Measurements from ENCODE around the gene DNAJC5G. TPM values are rescaled to one million over a fixed set of nuclear protein-coding genes. Genes with fewer than 3 reads are reported as not detected.
A peak's percentile ranks its signal among the peaks of the same experiment; 100 is the strongest.

DNAJC5G gene
- polyA plus RNA-seq, 1 of the 3 experiments (the other 2 are of a cell fraction) = 0.18 TPM

DNA sequence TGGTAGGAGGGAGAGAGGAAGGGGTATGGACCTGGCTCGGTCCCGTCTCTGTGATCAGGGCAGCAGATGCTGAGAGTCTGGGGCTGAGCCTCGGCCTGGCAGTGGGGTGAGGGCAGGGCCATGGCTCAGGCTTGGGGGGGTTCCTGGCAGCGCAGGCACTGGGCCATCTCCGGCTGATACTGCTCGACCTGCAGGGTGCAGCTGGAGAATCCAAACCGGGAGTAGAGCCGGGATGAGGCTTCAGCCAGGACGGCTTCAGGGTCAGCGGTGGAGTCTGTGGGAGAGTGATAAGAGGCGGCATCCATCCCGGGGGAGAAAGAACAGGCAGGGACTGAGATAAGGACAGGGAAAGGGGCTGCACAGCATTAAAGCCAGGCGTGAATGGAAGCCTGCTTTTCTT lies 20.0 kb upstream of the DNAJC5G start:
- DNase-seq = peak; percentile 91
- no peak for TF ChIP-seq EZH2phosphoT487 (IDR thresholded peaks at IDR 0.05; ENCODE audit: borderline replicate concordance, low read depth)
- TF ChIP-seq JUND (IDR thresholded peaks at IDR 0.05) = no peak
- TF ChIP-seq CHD2 (IDR thresholded peaks at IDR 0.05; ENCODE audit: low read length, partially characterized antibody) = peak; percentile 38
- TF ChIP-seq EP300 (IDR thresholded peaks at IDR 0.05; ENCODE audit: borderline replicate concordance in 1 of 2, low read depth in 1 of 2, low read length in 1 of 2) = peak in 1 of 2 experiments; percentile 29; a peak in 1 of 4 replicates
- peak; percentile 60; the same call in 1 of the 2 replicates for TF ChIP-seq MXI1 (IDR thresholded peaks at IDR 0.05; ENCODE audit: low read depth, low read length)
- TF ChIP-seq, protein P1, sequence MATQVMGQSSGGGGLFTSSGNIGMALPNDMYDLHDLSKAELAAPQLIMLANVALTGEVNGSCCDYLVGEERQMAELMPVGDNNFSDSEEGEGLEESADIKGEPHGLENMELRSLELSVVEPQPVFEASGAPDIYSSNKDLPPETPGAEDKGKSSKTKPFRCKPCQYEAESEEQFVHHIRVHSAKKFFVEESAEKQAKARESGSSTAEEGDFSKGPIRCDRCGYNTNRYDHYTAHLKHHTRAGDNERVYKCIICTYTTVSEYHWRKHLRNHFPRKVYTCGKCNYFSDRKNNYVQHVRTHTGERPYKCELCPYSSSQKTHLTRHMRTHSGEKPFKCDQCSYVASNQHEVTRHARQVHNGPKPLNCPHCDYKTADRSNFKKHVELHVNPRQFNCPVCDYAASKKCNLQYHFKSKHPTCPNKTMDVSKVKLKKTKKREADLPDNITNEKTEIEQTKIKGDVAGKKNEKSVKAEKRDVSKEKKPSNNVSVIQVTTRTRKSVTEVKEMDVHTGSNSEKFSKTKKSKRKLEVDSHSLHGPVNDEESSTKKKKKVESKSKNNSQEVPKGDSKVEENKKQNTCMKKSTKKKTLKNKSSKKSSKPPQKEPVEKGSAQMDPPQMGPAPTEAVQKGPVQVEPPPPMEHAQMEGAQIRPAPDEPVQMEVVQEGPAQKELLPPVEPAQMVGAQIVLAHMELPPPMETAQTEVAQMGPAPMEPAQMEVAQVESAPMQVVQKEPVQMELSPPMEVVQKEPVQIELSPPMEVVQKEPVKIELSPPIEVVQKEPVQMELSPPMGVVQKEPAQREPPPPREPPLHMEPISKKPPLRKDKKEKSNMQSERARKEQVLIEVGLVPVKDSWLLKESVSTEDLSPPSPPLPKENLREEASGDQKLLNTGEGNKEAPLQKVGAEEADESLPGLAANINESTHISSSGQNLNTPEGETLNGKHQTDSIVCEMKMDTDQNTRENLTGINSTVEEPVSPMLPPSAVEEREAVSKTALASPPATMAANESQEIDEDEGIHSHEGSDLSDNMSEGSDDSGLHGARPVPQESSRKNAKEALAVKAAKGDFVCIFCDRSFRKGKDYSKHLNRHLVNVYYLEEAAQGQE (IDR thresholded peaks at IDR 0.05; ENCODE audit: low read depth, low read length) = no peak
- no peak for TF ChIP-seq YY1 (IDR thresholded peaks at IDR 0.05; ENCODE audit: low read depth)
- peak; percentile 75 for TF ChIP-seq GATA2 (CRISPR knock-in tag; IDR thresholded peaks at IDR 0.05)
- no peak for TF ChIP-seq FOXM1 (IDR thresholded peaks at IDR 0.05; ENCODE audit: low read depth)
- TF ChIP-seq NRF1 (IDR thresholded peaks at IDR 0.05; ENCODE audit: low read depth, low read length) = no peak
- TF ChIP-seq SMC3 (IDR thresholded peaks at IDR 0.05; ENCODE audit: low read depth, low read length) = no peak
- TF ChIP-seq, protein P2, sequence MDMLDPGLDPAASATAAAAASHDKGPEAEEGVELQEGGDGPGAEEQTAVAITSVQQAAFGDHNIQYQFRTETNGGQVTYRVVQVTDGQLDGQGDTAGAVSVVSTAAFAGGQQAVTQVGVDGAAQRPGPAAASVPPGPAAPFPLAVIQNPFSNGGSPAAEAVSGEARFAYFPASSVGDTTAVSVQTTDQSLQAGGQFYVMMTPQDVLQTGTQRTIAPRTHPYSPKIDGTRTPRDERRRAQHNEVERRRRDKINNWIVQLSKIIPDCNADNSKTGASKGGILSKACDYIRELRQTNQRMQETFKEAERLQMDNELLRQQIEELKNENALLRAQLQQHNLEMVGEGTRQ (IDR thresholded peaks at IDR 0.05; ENCODE audit: borderline replicate concordance, low read depth, low read length) = no peak
- TF ChIP-seq, protein P3, sequence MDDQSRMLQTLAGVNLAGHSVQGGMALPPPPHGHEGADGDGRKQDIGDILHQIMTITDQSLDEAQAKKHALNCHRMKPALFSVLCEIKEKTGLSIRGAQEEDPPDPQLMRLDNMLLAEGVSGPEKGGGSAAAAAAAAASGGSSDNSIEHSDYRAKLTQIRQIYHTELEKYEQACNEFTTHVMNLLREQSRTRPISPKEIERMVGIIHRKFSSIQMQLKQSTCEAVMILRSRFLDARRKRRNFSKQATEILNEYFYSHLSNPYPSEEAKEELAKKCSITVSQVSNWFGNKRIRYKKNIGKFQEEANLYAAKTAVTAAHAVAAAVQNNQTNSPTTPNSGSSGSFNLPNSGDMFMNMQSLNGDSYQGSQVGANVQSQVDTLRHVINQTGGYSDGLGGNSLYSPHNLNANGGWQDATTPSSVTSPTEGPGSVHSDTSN (IDR thresholded peaks at IDR 0.05) = no peak
- TF ChIP-seq RAD21 (IDR thresholded peaks at IDR 0.05; ENCODE audit: low read length) = peak; percentile 11; the same call in 1 of the 2 replicates
- ChIA-PET CTCF (interaction anchor here (0.6 to 10.8 kb wide), 9 partner anchors 10 to 293 kb away, joined by 3 to 133 read pairs (median 4); partner anchors contain the start of genes ABHD1 and SLC30A3), POLR2A (interaction anchor here (0.8 to 1.0 kb wide), 2 partner anchors 9 to 27 kb away, joined by 3 to 4 read pairs; partner anchors contain the start of gene TRIM54)
- Histone ChIP-seq H3K4me3 (ENCODE audit: low read depth in 2 of 2, low read length in 1 of 2) (no peak overlapping the region), H3K27me3 (ENCODE audit: insufficient read depth) (peaks cover under 1% of the 10 kb centered on the region; the same call in 1 of the 2 replicates), H3K9me2 (no peaks in the 10 kb centered on the region), H3K27ac (ENCODE audit: low read depth in 2 of 2, low read length in 1 of 2) (peak overlapping the region; percentile 36 to 82), H2AFZ (ENCODE audit: low read depth) (peak overlapping the region; percentile 47; the same call in 1 of the 2 replicates), H3K9me3 (no peaks in the 10 kb centered on the region), H3K36me3 (replicated peaks in 1 of 2; ENCODE audit: control insufficient read depth in 1 of 2, insufficient read depth in 2 of 2, low read length in 1 of 2) (no peaks in the 10 kb centered on the region), H3K79me2 (ENCODE audit: insufficient read depth) (no peaks in the 10 kb centered on the region), H4K20me1 (ENCODE audit: insufficient read depth) (no peaks in the 10 kb centered on the region), H3K4me1 (ENCODE audit: control insufficient read depth in 1 of 2, insufficient read depth in 2 of 2, low read depth in 1 of 2, low read length in 1 of 2) (peaks cover 14 to 18% of the 10 kb centered on the region in 2 experiments), H3K4me2 (peak overlapping the region; percentile 72), H3F3A (replicated peaks; ENCODE audit: insufficient read depth) (peaks cover 17% of the 10 kb centered on the region), H3K9ac (no peak overlapping the region)
- WGBS (ENCODE audit: low lambda C conversion rate) = 37% methylated on average over 13 of the region's 13 CpGs
